Stimulated activated CD4-positive, alpha-beta T cell treated with anti-CD3 and anti-CD28 coated beads, Interleukin-2, amount 100 ng/mL, for 24 hours (primary cell): ENCODE data around the gene TP53BP2.

Experiments used
- DNase-seq, 2 donors: peaks; one replicate each; pipeline ENCODE4 v3.0.0-alpha.2; 2020

Gene TP53BP2

DNA sequence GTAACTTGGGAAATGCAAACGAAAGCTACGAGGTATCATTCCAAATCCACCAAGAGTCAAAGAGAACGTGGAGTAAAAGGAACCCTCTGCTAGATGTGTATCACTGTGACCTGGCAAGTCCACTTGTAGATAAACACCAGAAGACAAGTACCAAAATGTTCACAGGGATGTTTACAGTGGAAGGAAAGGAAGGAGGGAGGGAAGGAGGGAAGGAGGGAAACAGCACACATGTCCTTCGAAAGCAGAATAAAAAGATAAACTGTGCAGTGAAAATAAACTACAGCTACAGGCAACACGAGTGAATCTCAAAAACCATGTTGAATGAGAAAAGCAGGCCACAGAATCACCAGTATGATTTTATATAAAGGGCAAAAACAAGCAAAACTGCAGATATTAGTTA, 59.9 kb downstream of the TP53BP2 start:
- no peak for DNase-seq

DNA sequence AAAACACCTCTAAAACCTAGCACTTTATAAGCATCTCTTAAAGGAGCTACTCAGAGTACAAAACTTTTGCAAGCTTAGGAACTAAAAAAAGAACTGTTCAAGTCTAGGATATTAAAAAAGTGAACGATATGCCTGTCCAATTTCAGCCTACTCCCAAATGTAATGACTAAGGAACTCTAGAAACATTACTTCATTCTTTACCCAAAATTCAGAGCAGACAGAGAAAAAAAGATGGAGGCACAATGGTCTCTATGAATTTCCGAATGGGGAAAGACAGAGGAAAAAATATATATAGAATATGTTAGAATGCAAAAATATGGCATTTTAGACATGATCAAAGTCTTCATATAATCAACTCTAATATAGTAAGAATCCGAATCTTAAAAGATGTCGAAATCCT, 61.2 kb downstream of the TP53BP2 start:
- DNase-seq: no peak

DNA sequence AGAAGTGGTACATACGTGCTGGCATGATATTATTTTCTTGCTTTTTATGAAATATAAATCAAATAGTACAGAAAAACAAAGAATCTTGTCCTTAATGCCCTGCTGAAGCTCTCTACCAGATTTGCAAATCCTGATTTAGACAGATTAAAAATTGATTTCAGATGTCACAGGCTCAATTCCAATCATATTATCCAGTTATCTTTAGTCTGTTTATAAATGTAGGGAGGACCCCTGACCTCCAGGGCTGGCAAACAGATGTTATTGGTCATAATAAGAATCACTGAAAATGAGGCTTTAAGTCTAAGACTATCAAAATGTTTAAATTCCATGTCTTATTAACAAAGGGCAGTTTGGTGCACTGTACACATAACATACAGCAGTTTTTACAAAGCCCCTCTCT, 62.1 kb downstream of the TP53BP2 start:
- DNase-seq: no peak

DNA sequence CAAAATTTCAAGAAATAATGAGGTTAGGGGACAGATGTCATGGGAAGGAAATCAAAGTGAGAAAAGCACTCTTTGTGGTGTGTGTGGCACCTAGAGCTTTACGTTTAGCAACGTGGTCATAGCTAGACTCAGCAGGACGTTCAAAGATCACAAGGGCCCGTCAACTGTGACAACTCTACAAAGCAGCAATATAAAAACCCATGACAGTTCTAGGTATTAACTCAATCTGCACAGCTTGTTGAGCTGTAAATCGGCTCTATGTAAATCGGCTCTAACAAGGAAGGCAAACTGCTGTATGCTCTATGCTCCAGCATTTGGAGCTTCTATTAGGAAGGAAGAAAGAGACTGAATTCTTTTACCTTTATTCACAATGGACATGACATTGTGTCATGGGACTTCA, 64.8 kb downstream of the TP53BP2 start:
- DNase-seq: no peak

DNA sequence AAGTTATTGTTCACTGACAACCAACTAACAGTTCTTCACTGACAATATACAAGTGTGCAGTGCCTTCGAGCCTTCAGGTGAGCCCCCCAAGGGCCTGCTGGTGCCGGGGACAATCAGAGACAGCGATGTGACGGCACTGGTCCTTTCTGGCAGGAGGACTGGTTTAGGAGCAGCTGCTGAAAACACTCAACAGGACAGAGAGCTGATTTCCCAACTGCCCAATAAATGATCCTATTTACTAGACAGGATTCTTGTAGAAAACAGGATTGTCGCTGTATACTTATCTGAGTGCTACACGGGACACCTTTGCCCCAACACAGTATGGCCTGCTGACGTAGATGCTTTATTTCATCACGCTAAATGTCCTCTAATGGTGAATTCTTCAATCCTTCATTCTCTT, 65.4 kb downstream of the TP53BP2 start:
- DNase-seq: no peak

DNA sequence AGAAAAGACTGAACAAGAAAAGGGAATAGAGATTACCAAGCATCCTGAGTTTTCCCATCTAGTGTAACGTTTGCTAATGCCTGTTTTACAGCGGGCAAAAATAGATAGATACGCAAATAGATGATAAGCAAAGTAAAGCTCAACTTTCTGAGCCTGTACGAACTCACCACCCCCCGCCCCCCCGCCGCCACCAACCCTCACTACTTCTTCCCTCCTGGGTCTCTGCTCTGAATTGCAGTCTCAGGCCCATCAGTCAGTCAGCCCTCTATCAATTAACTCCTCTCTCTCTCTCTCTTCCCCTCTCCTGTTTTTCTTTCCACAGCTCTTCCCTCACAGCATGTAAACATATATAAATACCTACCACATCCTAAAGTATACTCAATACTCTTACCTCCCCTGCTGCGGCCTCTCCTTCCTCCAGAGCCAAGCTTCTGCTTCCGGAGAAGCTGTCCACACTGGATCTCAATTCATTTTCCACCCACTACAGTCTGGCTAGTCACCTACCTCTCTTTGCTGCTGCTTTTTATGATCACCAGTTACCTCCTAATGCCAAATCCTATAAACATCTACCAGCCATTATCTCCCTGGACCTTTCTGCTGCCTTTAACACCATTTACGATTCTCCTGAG, 68.8 kb downstream of the TP53BP2 start:
- no peak for DNase-seq

DNA sequence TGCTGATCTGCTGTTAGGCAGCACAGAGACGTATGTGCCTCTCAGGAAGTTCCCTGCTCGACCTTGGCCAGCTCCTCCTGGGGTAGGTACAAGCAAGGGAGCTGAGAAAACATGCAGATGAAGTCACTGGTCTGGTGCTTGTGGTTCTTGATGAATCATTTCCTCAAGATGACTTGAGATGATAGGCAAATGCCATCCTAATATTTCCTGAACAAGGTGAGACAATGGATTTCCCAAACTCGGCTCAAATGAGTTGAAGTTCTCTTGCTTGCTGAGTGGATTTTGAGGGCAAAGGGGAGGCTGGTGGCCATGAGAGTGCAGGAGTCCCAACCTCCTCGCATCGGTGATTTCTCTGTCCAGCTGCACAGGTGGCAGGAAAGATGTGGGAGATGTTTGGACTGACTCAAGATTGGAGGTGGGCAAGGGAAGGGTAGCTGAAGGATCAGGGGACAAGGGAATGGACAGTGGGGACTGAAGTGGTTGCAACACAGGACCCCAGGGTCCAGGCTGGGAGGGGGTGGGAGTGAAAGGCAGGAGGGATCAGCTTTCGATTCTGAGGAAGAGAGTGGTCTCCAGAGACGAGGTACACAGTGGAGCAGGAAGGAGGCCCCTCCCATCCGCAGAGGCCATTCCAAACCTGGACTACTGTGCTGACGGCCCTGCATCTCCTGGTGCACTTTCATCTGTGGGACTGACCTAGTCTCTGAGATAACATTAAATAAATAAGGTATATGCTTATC, 69.5 kb downstream of the TP53BP2 start:
- peak; percentile 39 to 46 for DNase-seq

DNA sequence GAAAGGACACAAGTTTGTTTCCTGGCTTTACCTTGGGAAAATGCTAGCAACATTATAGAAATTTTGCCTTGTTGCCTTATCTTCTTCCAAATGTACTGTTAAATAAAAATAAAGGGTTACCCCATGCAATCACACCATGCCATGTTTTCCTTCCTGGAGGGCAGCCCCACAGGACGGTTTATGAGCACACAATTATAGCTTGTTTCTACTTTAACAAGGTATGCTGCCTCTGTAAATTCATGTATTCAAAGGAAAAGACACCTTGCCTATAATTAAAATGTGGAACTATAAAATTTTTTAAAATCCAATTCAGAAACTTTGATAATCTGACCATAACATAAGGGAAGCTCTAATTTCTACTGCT, 70.1 kb downstream of the TP53BP2 start:
- DNase-seq: no peak

DNA sequence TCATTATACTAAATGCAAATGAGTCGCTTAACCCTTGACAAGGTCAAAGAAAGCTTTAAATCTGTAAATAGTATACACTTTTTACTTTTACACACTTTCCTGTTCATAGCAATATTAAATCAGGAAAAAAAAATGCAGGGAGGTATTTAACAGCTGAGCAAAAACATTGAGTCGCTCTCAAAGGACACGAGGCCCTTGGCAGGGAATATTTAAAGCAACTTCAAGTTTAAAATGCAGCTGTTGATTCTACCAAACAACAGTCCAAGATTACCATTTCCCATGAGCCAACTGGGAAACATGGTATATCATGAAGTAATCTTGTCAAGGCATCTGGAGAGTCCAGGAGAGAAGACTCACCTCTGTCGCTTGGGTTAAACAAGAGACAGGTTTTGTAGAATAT, 70.7 kb downstream of the TP53BP2 start:
- DNase-seq: no peak

DNA sequence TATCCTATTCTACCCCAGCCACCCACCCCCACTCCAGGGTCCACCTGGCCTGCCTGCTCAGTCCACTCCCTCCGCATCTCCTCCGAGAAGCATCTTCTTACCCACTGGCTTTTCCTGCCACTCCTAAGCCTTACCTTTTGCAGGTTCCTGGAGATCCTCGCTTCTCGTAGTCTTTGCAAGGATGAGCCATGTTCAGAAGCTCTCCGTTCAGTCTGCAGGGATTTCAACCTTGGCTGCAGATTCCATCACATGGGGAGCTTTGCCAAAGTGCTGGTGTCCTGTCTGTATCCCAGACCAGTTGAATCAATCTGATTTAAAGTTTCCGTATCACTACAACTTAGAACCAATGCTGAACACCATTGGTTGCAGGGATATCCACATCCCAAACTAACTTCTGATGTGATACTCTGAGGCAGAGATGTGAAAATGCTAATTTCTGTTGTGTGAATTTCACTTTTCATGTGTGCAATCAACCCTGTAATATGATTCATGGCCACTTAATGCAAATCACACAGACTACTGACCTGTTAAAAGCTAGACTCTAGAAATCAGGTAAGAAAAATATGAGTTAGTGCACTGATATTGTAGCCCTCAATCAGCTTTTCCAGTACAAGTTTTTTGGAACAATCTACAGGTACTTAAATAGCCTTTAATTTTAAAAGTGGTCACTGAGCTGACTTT, 71.5 kb downstream of the TP53BP2 start:
- no peak for DNase-seq

DNA sequence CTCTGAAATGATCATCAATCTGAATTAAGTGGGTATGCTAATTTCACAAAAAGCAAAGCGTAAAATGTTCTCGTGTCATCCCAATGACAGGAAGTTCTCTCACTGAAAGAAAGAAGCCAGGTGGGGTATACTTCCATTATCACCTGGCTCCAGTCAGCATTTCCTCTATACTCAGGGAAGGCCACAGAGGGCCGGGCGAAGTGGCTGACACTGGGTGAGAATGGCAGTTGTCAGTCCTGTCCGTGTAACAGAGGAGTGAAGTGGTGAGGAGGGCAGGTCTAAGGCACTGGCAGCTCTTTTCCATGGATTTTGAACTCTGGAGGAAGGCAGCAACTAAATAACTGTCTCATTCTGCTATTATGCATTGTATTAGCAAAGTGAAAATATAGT, 73.0 kb downstream of the TP53BP2 start:
- DNase-seq: no peak

DNA sequence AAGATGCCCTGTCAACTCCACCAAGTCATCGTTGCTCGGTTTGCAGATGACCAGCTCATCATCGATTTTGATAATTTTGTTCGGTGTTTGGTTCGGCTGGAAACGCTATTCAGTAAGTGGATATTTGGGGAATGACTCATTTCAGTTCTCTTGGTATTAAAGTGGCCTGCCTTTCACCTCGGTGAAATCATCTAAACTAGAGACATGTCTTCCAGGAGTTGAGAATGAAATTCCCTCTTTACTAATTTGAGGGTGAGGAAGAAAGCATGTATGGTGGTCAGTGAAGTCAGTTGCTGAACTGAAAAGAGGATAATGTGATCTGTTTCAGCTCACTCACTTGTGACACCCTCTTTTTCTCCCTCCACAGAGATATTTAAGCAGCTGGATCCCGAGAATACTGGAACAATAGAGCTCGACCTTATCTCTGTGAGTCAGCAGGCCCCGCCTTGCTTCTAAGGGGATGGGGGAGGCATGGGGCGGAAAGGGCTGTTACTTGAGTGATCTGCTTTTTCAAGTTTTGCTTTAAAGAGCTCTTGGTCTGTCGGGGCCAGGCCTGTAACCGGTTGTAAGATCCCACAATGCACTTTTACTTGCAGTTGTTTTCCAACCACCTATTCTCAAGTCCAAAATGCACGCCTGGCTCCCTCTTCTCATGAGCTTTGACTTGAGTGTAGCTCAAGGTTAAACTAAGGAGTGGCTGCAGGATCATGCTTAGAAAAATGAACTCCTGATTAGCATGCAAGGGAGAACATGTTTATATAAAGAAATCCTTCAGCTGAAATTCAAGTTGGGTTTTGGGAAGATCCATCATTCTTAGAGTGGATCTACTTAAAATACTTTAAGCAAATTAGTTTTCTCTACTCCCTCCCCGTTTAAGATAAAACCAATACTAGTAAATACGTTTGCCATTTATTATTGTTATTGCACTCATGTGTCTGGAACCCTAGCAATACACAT, 73.7 kb downstream of the TP53BP2 start:
- no peak for DNase-seq

DNA sequence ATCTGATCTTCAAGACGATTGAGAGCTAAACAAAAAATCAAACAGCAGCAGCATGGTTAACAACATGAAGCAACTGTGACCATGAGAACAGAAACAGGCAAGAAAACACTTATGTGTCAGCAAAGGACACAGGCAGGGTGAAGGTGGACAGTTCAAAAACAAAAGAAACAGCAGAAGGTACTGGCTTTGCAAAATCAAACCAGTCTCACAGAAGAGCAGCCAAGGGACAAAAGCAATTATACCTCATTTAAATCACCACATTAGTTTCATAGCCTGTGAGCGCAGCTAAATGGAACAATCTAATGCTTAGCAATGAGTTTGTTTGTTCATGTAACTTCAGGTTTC, 74.3 kb downstream of the TP53BP2 start:
- no peak for DNase-seq

DNA sequence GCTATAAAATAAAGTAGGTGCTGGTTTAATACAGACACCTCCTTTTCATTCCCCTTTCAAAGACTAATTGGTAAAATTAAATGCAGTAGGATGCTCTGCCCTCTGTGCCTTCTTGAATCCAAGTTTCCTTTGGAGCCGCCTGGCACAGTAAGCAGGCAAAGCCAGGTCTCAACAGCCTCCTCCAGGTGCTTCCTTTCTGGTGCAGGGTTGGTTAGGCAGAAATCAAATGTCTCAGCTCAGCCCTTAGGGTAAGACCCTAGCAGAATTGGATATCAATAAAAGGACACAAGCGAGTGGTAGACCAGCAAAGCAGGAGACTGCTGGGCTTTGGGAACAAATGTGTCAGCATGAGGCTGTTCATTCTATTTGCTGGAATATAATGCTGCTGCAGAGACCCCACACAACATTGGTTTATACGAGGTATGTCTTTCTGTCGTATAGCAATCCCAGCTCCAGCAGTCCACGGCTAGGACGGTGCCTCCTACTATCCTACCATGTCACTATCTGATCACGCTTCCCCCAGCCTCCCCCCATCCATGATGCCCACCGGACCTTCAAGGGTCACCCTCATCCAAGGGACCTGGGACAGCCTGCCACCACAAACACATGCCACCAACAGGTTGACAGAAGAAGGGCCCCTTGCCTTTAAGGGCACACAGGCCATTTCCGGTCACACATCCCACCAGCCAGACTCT, 75.0 kb downstream of the TP53BP2 start:
- no peak for DNase-seq

DNA sequence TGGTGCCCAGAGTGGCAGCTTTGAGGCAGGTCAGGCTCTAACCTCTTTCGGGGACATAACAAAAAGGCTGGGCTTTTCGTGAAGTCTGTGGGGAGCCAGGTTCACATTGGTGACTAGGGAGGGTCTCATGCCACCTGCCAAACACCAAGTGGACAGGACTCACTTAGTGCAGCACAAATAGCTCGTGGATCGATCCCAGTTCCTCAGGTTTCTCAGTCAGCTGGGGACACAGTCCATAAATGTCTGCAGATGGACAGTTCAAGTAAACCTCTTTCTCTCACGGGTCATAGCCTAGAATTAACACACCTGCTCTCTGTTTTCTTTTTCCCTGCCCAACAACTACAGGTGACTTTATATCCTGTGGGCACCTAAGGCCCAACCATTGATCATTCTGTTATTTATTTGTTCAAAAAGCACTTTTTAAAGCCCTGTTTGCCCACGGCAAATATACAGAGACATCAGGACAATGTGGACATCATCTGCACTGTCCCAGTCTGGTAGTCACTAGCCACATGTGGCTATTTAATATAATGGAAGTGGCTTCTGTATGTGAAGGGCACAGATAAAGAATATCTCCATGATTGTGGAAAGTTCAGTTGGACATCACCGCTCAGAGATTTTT, 79.9 kb downstream of the TP53BP2 start:
- DNase-seq: no peak

DNA sequence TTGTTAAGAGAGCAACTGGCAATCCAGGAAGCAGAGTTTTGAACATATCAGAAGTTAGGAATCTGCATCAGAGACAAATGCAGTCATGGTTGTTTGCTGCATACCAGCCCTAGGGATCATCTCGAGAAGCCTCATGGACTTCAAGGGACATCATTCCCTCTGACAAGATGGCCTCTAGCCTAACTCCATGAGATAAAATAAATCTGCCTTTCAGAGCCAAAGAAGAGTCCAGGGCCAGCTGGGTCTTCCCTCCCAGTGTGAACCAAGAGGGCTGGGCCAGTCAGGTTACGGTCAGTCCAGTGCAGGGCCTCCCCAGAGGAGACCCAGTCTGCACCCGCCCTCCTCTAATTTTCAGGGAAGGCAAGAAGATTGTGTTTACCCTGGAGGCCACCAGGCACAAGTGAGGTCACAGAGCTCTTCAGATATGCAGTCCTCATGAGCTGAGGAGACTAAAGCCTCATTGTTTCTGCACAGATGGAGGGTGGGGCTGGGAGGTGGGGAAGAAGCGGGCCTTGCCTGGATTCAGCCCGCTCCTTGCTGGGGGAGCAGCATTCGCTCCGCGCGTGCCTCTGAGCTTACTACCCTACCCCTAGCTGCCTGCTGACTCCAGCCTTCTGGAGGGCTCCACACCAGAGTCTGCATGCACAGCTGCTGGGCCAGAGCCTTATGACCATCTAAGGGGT, 80.6 kb downstream of the TP53BP2 start:
- no peak for DNase-seq

DNA sequence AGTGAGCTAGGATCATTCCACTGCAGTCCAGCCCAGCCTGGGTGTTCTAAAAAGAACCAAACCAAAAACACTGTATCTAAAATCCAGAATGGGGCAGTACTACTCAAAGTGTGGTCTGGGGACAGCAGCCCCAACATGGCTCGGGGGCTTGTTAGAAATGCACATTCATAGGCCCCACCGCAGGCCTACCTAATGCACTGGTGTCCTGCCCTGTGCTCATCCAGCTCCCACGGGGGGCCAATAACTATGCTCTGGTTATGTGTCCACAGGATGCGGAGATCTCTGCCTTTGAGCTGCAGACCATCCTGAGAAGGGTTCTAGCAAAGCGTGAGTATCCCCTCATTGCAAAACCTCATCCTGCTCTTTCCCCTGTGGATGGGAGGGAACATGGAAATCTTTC, 81.9 kb downstream of the TP53BP2 start:
- no peak for DNase-seq

DNA sequence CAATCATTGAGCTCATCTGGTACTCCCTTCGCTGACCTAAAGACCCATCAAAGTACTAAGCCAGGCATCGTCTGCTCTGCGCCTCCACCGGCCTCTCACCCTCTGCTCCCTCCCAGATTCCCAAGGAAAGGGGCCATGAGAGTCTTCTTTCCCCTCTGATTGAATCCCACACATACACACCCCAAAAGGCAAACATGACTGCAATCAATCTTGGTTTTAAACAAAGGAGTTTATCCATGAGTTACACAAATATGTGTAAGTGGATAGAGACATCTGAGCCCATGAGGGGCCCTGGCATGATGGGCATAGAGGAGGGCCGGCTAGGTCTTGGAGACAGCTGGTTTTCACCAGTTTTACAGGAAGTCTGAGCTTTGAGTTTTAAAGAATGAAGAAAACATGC, 82.5 kb downstream of the TP53BP2 start:
- no peak for DNase-seq

DNA sequence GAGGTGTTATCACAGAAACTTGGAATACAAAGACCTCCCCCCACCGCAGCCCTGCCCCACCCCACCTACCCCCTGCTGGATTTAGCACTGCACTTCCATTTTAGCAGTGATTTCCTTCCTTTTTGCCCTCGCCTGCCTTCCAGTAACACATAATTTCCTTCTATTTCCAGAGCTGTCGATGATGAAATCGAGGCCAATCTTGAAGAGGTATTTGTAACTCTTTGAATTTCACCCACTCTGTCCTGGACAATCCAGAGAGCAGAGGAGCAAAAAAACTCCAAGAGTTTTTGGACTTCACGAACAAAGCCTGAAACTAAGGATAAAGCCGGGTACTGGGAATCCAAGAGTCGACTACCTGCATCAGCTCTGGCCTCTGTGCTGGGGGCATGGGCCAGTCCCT, 84.3 kb downstream of the TP53BP2 start:
- no peak for DNase-seq

DNA sequence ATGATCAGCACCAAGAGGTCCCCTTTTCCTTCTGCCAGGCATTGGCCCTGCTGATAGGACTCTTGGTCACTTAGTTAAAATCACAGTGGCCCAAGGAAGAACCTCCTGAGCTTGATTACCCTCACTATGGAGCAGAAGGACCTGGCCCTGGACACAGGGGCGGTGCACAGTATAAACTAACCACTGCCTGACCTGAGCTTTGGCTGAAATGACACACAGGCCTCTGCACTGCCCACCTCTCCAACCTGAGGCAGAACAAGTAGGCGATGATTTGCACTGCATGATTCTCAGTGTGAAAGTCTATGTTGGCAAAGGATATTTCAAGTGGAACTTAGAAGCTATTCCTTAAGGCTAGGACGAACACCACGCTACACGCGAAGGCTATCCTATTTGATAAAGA, 84.9 kb downstream of the TP53BP2 start:
- DNase-seq: no peak

DNA sequence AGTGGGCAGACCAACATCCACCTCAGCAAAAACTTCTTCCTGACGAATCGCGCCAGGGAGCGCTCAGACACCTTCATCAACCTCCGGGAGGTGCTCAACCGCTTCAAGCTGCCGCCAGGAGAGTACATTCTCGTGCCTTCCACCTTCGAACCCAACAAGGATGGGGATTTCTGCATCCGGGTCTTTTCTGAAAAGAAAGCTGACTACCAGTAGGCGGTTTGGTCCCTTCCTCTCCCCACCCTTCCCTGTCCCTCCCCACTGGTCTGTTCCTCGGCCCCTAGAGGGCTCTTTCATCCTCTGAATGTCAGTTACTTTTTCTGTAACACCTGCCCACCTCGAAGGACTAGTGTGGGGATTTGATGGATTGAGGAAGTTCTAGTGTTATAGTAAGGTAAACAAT, 86.5 kb downstream of the TP53BP2 start:
- no peak for DNase-seq

DNA sequence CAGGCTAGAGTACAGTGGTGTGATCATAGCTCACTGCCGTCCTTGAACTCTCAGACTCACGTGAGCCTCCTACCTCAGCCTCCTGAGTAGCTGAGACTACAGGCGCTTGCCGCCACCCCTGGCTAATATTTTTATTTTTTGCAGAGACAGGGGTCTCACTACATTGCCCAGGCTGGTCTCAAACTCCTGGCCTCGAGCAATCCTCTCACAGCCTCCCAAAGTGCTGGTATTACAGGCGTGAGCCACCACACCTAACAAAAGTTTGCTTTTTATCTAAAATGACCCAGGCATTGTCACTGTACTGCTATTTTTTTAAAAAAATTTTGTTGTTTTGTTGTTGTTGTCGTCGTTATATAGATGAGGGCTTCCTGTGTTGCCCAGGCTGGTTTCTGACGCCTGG, 87.0 kb downstream of the TP53BP2 start:
- no peak for DNase-seq
